NCI-H345 (cell line): Measurements from ENCODE around the gene PANK2.
A peak's percentile ranks its signal among the peaks of the same experiment; 100 is the strongest.
"Not testable (repeated sequence)": the region's sequence is repeated elsewhere in the genome, so short reads cannot be mapped to it uniquely, and the experiment has no call there.

Experiments
- DNase-seq: peaks from one replicate; lab custom pipeline; 2025; lab: John Stamatoyannopoulos, UW

The PANK2 gene

GRCh38 chr20:3888622-3889488 is at the start of gene PANK2:
Gene PANK2 (plus strand): TSS chr20:3889387.
- peak; percentile 100 for DNase-seq

- not testable (repeated sequence) for DNase-seq
These were observed 49.0 kb upstream of the PANK2 start for GRCh38 chr20:3840201-3840600.

GRCh38 chr20:3842348-3842930 is 46.7 kb upstream of the PANK2 start:
- no peak for DNase-seq

GRCh38 chr20:3843490-3843889 is 45.7 kb upstream of the PANK2 start:
- no peak for DNase-seq

DNA sequence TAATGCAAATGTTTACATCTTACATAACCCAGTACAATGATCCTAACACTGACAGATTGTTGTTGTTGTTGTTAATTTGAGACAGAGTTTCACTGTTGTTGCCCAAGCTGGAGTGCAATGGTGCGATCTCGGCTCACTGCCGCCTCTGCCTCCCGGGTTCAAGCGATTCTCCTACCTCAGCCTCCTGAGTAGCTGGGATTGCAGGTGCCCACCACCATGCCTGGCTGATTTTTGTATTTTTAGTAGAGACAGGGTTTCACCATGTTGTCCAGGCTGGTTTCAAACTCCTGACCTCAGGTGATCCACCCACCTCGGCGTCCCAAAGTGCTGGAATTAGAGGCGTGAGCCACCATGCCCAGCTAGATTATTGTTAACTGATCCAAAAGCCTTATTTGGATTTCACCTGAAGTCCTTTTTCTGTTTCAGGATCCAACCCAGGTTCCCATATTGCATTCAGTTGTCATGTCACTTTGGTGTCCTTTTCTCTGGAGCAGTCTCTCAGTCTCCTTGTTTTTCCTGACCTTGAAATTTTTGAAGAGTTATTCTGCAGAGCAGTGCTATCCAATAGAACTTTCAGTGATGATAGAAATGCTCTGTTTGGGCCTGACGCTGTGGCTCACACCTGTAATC is 45.1 kb upstream of the PANK2 start:
- not testable (repeated sequence) for DNase-seq

- no peak for DNase-seq
These were observed 42.8 kb upstream of the PANK2 start for GRCh38 chr20:3846378-3846739.

- peak; percentile 92 for DNase-seq
These were observed 42.3 kb upstream of the PANK2 start, which contains the start of gene MAVS for GRCh38 chr20:3846740-3847428. Gene MAVS (plus strand): TSS chr20:3846834. CDS start chr20:3854625, 7,791 bp downstream.

DNA sequence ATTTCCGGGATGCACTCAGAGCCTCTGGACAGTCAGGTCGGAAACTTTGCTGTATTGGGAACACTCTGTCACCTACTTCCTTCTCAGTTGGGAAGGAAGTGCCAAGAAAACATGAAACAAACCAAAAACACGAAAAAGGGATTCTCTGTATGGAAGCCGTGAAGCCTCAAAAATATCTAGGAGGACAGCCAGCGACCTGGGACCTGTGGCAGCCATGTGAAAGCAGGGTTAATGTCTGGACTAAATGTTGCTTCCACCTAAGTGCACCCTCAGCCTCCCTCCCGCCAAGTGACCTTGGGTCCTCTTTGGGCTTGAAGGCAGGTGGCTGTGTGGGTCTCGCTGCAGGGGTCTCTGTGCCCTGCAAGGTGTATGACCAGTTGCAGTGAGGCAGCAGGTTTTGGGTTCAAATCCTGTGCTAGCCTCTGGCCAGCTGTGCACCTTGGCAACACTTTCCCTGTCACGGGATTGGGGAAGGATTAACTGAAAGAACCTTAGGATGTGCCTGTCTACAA is 41.7 kb upstream of the PANK2 start:
- no peak for DNase-seq

GRCh38 chr20:3848565-3848964 is 40.6 kb upstream of the PANK2 start:
- no peak for DNase-seq

GRCh38 chr20:3854462-3854871 is 34.7 kb upstream of the PANK2 start:
- no peak for DNase-seq

DNA sequence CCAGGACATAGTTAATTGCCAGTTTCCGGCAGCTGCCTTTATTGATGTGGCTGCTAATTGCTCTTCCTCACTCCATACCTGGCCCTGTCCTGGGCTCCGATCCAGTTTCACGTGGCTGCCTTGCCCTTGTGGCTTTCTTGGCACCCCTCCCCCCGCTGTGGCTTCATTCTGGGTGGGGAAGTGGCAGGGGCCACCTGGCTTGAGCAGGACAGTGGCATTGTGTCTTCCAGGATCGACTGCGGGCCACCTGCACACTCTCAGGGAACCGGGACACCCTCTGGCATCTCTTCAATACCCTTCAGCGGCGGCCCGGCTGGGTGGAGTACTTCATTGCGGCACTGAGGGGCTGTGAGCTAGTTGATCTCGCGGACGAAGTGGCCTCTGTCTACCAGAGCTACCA is 31.8 kb upstream of the PANK2 start:
- DNase-seq: no peak

GRCh38 chr20:3858689-3859088 is 30.5 kb upstream of the PANK2 start:
- no peak for DNase-seq

GRCh38 chr20:3861191-3861590 is 28.0 kb upstream of the PANK2 start:
- DNase-seq: no peak

DNA sequence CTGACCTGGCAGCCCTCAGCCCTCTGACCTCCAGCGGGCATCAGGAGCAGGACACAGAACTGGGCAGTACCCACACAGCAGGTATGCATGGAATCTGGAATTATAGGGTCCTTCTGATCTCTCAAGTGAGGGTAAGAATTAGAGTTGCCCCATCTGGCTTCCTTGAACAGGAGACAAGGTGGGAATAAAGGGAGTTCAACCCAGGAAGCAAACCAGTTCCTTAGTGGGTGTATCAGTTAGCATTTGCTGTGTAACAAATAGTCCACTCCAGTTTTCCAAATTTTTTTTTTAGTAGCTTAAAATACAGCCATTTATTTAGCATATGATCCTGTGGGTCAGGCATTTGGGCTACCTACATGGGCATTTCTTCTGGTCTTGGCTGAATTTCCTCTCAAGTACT is 26.9 kb upstream of the PANK2 start:
- no peak for DNase-seq

DNA sequence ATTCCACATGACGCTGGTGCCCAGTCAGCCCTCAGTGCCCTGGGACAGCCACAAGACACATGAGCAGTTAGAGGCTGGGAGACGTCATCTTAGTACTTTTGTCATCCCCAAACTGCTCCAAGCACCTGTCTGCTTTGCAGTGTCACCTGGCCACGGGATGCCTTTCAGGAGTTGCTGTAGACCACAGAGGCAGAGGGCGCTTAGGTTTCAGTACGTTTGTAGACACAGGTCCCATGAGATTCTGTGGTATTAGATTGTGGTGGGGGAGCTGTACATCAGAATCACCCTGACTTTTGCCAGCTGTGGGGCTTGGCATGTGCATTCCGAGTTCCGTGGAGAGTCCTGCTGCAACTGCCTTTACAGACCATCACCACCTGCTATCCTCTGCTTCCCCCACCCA is 25.9 kb upstream of the PANK2 start:
- DNase-seq: no peak

- no peak for DNase-seq
These were observed 24.7 kb upstream of the PANK2 start for GRCh38 chr20:3864518-3864917.

DNA sequence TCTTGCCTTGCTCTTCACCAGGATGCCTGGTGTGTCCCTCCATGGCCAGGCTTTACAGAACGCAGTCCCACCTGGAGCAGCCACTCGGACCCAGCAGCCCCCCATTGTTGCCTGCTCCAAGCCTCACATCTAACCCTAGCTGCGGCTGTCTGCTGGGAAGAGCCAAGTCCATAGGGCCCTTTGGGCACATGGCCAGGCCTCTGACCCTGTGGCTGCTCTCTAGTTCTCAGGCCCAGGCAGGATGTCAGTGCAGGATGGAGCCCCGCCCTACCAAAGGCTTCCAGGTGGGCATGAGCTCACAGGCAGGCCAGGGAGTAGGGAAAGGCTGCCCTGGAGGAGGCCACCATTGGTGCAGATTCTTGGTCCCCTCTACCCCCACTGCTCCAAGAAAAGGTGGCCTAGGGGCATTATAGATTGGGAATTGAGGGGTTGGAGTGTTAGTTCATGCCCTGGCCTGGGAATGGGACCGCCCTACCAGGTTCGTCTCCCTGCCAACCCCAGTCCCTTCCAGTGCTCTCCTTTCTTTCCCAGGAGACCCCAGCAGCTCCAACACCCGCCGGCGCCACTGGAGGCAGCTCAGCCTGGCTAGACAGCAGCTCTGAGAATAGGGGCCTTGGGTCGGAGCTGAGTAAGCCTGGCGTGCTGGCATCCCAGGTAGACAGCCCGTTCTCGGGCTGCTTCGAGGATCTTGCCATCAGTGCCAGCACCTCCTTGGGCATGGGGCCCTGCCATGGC is 23.9 kb upstream of the PANK2 start:
- no peak for DNase-seq

- DNase-seq: no peak
These were observed 23.2 kb upstream of the PANK2 start for GRCh38 chr20:3865887-3866407.

GRCh38 chr20:3866464-3866863 is 22.7 kb upstream of the PANK2 start:
- no peak for DNase-seq

- no peak for DNase-seq
These were observed 21.4 kb upstream of the PANK2 start for GRCh38 chr20:3867802-3868201.
